HEK293 (cell line): ENCODE measurements around the gene CMTM8.

Source experiments
- CTCF ChIP-seq: fragments of 450-650 bp; formaldehyde crosslinking; IDR thresholded peaks from 2 replicates; pipeline ENCODE4 v1.5.1; 2016; ENCODE audit warnings: missing biosample characterization, missing genetic modification characterization
- REST ChIP-seq: fragments of 450-650 bp; formaldehyde crosslinking; IDR thresholded peaks from 2 replicates; pipeline ENCODE4 v1.5.1; 2016; ENCODE audit warnings: missing biosample characterization, missing genetic modification characterization
- SALL2 ChIP-seq: fragments of 450-650 bp; formaldehyde crosslinking; IDR thresholded peaks from 2 replicates; pipeline ENCODE4 v1.5.0; 2017; ENCODE audit warnings: missing biosample characterization, mild to moderate bottlenecking, missing genetic modification characterization, borderline replicate concordance
- ZBTB26 ChIP-seq: fragments of 450-650 bp; formaldehyde crosslinking; optimal IDR thresholded peaks from 2 replicates; pipeline ENCODE3; 2016; ENCODE audit warnings: missing biosample characterization, mild to moderate bottlenecking, missing genetic modification characterization
- ZNF175 ChIP-seq: fragments of 450-650 bp; formaldehyde crosslinking; IDR thresholded peaks from 2 replicates; pipeline ENCODE4 v1.5.1; 2016; ENCODE audit warnings: missing biosample characterization, missing genetic modification characterization
- ZNF184 ChIP-seq: fragments of 450-650 bp; IDR thresholded peaks from 2 replicates; pipeline ENCODE4 v1.5.1; 2018; ENCODE audit warnings: missing biosample characterization, mild to moderate bottlenecking, missing genetic modification characterization
- ZNF302 ChIP-seq: fragments of 450-650 bp; formaldehyde crosslinking; IDR thresholded peaks from 2 replicates; pipeline ENCODE4 v1.5.1; 2016; ENCODE audit warnings: missing biosample characterization, missing genetic modification characterization, low read depth
- ZNF704 ChIP-seq: fragments of 450-650 bp; formaldehyde crosslinking; IDR thresholded peaks from 2 replicates; pipeline ENCODE4 v1.5.1; 2016; ENCODE audit warnings: missing biosample characterization, missing genetic modification characterization

GRCh38 chr3:32306072-32306471 is 67.6 kb downstream of the CMTM8 start:
- no peak for TF ChIP-seq ZNF184 (tag by site-specific recombination)
- TF ChIP-seq ZBTB26 (tag by site-specific recombination), result no peak
- TF ChIP-seq REST (tag by site-specific recombination), result no peak
- no peak for TF ChIP-seq SALL2 (tag by site-specific recombination)
- no peak for TF ChIP-seq CTCF (tag by site-specific recombination)
- no peak for TF ChIP-seq ZNF302 (tag by site-specific recombination)
- TF ChIP-seq ZNF175, result no peak
- TF ChIP-seq ZNF704, result no peak
